ENCODE data around the gene B4GALT3. TPM values are rescaled to one million over a fixed set of nuclear protein-coding genes. Genes with fewer than 3 reads are reported as not detected.
"Not testable (repeated sequence)": the region's sequence is repeated elsewhere in the genome, so short reads cannot be mapped to it uniquely, and the experiment has no call there.

B4GALT3 gene
- total RNA-seq (10 to 100 TPM; 16.0 to 21.0 (median 19.7) TPM), polyA plus RNA-seq (17.5 TPM)
- long read RNA-seq, donor 1, transcript B4GALT3-201 (8 exons, 1,911 nt), result major isoform, 50 of 78 reads
- long read RNA-seq, donor 1, transcript B4GALT3-213 (8 exons, 2,414 nt), result minor isoform, 13 of 78 reads
- long read RNA-seq, donor 1, partial matches to known transcripts, result 6 of 78 reads
- long read RNA-seq, donor 1, other reads (novel, unspliced or antisense), result 9 of 78 reads
- long read RNA-seq, donor 2, transcript B4GALT3-201 (8 exons, 1,911 nt), result major isoform, 23 of 36 reads
- long read RNA-seq, donor 2, transcript B4GALT3-213 (8 exons, 2,414 nt), result minor isoform, 6 of 36 reads
- long read RNA-seq, donor 2, partial matches to known transcripts, result 1 of 36 reads
- long read RNA-seq, donor 2, other reads (novel, unspliced or antisense), result 6 of 36 reads
- long read RNA-seq, donor 3, transcript B4GALT3-213 (8 exons, 2,414 nt), result minor isoform, 29 of 157 reads
- long read RNA-seq, donor 3, transcript B4GALT3-201 (8 exons, 1,911 nt), result major isoform, 75 of 157 reads
- long read RNA-seq, donor 3, partial matches to known transcripts, result 20 of 157 reads
- long read RNA-seq, donor 3, other reads (novel, unspliced or antisense), result 31 of 157 reads
- long read RNA-seq, donor 4, transcript B4GALT3-213 (8 exons, 2,414 nt), result minor isoform, 10 of 46 reads
- long read RNA-seq, donor 4, transcript B4GALT3-201 (8 exons, 1,911 nt), result major isoform, 23 of 46 reads
- long read RNA-seq, donor 4, partial matches to known transcripts, result 2 of 46 reads
- long read RNA-seq, donor 4, other reads (novel, unspliced or antisense), result 10 of 46 reads

DNA sequence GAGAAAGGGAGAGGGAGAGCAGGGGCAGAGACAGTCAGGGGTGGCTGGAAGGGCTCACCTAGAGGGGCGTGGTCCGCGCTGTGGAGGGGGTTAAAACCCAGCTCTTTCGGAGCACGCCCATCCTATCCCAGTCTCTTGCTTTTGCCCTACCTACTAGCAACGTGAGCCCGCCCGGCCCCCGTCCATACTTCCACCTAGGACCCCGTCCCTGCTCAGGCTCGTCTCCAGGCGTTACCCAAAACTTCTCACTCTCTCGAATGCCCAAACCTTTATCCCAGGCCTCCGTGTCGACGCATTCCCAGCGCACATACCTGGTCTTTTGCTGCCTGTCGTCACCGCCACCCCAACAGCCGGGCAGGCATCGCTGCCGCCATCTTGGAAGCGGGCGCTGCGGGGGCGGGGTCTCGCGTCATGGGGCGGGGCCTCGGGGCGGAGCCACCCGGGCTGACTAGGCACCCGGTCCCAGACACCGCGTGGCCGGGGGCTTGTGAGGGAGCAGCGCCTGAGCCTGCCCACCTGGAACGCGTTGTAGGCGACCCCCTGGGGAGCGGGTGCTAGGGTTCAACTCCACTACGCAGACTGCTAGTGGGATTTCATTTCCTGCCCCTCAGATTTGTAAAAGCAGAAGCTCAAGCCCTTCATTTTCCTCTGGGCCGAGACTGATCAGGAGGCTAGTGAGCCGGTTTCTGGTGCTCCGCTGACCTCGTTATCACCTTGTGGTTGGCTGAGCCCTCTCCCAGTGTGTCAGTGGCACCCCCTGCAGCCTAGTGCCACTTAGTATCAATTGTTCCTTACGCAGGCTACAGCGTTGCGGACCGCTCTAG is at the start of gene B4GALT3:
Gene B4GALT3 (minus strand): TSS at position 396 of the 824 bp plus-strand sequence. CDS start 1,447 bp downstream, outside the sequence.
- DNase-seq (peak; percentile 90 to 97 (median 96)), ATAC-seq (peak; percentile 96)
- Histone ChIP-seq H3K9me3 (ENCODE audit: control insufficient read depth, low read length) (no peaks in the 10 kb centered on the region), H3K27me3 (ENCODE audit: control insufficient read depth, insufficient read depth) (no peaks in the 10 kb centered on the region), H3K27ac (ENCODE audit: low read length) (peak within 1 kb of the TSS; percentile 61), H3K4me1 (ENCODE audit: control insufficient read depth, insufficient read depth, low read length) (peaks cover 3% of the 10 kb centered on the region), H3K4me3 (ENCODE audit: low read length) (peak within 1 kb of the TSS; percentile 54)
- intact Hi-C loops (cut with DNase I), result no loop called here
- WGBS, result 4% methylated on average over 50 of the region's 50 CpGs

DNA sequence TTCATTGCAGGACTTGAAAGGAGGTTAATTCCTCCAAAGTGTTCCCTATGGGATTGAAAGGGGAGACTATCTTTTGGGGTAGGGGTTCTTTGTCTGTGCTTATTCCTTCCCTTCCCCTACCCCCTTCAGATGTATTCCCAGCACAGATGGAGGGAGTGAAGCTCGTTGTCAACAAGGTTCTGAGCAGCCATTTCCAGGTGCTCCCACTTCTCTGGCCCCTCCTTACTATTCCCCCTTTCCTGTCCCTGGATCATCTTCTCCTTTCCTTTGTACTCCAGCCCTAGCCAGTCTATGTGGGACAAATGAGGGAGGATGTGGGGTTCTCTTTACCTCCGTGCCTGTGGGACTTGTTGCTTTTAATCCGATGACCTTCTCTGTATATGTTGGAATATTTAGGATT is 49.5 kb upstream of the B4GALT3 start:
- H3K4me3 ChIP-seq (ENCODE audit: low read length), result peak overlapping the region; percentile 73
- H3K4me1 ChIP-seq (ENCODE audit: control insufficient read depth, insufficient read depth, low read length), result peaks cover 6% of the 10 kb centered on the region
- H3K27me3 ChIP-seq (ENCODE audit: control insufficient read depth, insufficient read depth), result no peaks in the 10 kb centered on the region
- H3K27ac ChIP-seq (ENCODE audit: low read length), result peak overlapping the region; percentile 71
- WGBS, result 44% methylated on average over 3 of the region's 3 CpGs
- H3K9me3 ChIP-seq (ENCODE audit: control insufficient read depth, low read length), result no peaks in the 10 kb centered on the region
- intact Hi-C loops (cut with DNase I), result loop anchor here in 3 of 4 donors (5.0 kb wide), 2 partner anchors 66 to 156 kb away; no protein-coding TSS in a partner anchor
- ATAC-seq (no peak), DNase-seq (no peak)

DNA sequence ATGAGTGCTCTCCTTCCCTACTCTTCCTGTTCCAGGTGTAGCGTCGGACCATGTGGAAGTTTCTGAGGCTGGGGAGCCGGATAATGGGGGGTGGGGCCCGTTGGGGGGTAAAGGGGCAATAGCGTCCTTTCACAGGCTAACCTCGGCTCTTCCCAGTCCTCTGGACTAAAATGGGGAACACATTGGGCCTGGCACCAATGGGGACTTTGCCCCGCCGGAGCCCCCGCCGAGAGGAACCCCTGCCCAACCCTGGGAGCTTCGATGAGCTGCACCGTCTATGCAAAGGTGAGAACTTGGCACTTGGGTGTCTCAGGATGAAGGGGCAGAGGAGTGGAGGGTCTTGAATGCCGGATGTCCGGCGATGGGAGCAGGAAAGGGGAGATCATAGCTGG is 49.0 kb upstream of the B4GALT3 start:
- Histone ChIP-seq H3K27me3 (ENCODE audit: control insufficient read depth, insufficient read depth) (no peaks in the 10 kb centered on the region), H3K4me1 (ENCODE audit: control insufficient read depth, insufficient read depth, low read length) (peaks cover 6% of the 10 kb centered on the region), H3K27ac (ENCODE audit: low read length) (peak overlapping the region; percentile 71), H3K4me3 (ENCODE audit: low read length) (peak overlapping the region; percentile 73), H3K9me3 (ENCODE audit: control insufficient read depth, low read length) (no peaks in the 10 kb centered on the region)
- WGBS, result 4% methylated on average over 15 of the region's 15 CpGs
- DNase-seq, result peak in 2 of 3 donors; percentile 56 to 63
- peak in 1 of 2 donors; percentile 1 for ATAC-seq
- intact Hi-C loops (cut with DNase I), result loop anchor here in 3 of 4 donors (5.0 kb wide), 2 partner anchors 66 to 156 kb away; no protein-coding TSS in a partner anchor

DNA sequence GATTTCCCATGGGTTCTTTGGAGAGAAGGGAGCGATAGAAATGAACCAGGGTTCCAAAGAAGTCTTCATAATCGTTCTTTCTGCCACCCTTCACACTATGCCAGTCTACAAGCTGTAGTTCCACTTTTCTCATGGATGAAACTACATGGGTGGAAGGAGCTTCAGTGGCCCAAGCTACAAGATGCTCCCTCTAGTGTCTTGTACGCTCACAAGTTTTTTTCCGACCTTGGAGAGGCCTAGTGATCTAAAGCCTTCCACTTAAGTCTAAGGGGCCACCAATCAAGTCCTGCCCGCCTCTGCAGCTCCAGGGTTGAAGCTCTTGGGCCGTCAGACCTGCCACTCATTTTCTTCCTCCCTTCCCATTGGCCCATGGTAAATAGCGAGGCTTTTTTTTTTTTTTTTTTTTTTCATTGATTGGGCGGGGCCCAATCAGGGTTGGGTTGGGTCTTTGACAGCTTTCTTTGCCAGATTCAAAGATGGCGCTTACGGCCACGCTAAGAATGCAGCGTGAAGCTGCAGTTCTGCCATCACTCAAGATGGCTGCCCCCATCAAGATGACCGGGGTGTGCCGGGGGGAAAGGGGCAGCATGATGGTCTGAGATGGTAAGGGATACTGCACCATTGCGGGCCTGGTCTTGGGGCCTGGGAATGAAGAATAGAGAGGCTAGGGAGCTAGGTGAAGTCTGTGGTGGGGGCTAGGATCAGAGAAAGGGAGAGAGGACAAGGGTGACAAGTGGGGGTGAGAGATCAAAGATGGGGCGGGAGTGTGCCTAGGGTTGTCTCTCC is 48.4 kb upstream of the B4GALT3 start, which contains the start of gene TOMM40L:
Gene TOMM40L (plus strand): TSS at position 527 of the 786 bp plus-strand sequence. CDS start 430 bp downstream, outside the sequence.
- Histone ChIP-seq H3K9me3 (ENCODE audit: control insufficient read depth, low read length) (no peaks in the 10 kb centered on the region), H3K27me3 (ENCODE audit: control insufficient read depth, insufficient read depth) (no peaks in the 10 kb centered on the region), H3K27ac (ENCODE audit: low read length) (peak within 1 kb of the TSS; percentile 71), H3K4me1 (ENCODE audit: control insufficient read depth, insufficient read depth, low read length) (peaks cover 6% of the 10 kb centered on the region), H3K4me3 (ENCODE audit: low read length) (peak within 1 kb of the TSS; percentile 73)
- 5% methylated on average over 16 of the region's 16 CpGs for WGBS
- intact Hi-C loops (cut with DNase I), result loop anchor here in 3 of 4 donors (5.0 kb wide), 2 partner anchors 67 to 157 kb away; no protein-coding TSS in a partner anchor
- peak; percentile 94 to 96 (median 94) for DNase-seq
- ATAC-seq, result peak; percentile 97

DNA sequence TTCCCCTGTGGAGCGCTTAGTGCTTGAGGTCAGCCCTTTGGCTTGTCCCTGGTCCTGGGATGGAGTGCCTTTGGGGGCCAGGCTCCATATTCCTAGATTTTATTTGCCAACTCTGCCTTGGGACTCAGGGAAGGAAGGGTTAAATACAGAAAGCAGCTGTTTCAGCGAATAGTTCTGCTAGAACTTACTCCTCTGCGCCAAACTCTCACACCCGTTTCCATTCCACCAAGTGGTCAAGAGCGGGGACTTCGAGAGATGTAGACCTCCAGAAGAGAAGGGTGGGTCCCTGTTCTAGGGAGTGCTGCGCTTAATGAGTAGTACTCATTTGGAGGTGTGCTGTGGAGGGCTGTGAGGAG is 47.8 kb upstream of the B4GALT3 start:
- Histone ChIP-seq H3K4me3 (ENCODE audit: low read length) (no peak overlapping the region), H3K27me3 (ENCODE audit: control insufficient read depth, insufficient read depth) (no peaks in the 10 kb centered on the region), H3K4me1 (ENCODE audit: control insufficient read depth, insufficient read depth, low read length) (peaks cover 6% of the 10 kb centered on the region), H3K27ac (ENCODE audit: low read length) (peak overlapping the region; percentile 65), H3K9me3 (ENCODE audit: control insufficient read depth, low read length) (no peaks in the 10 kb centered on the region)
- no peak for ATAC-seq
- no peak for DNase-seq
- intact Hi-C loops (cut with DNase I), result loop anchor here in 3 of 4 donors (5.0 kb wide), 2 partner anchors 67 to 157 kb away; no protein-coding TSS in a partner anchor
- 58% methylated on average over 7 of the region's 7 CpGs for WGBS

DNA sequence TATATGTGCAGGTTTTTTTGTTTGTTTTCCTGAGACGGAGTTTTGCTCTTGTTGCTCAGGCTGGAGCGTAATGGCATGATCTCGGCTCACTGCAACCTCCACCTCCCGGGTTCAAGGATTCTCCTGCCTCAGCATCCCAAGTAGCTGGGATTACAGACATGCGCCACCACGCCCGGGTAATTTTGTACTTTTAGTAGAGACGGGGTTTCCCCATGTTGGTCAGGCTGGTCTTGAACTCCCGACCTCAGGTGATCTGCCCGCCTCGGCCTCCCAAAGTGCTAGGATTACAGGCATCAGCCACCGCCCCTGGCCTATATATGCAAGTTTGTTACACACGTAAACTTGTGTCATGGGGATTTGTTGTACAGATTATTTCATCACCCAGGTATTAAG is 47.4 kb upstream of the B4GALT3 start:
- H3K4me3 ChIP-seq (ENCODE audit: low read length); DNase-seq; H3K9me3 ChIP-seq (ENCODE audit: control insufficient read depth, low read length); ATAC-seq; H3K4me1 ChIP-seq (ENCODE audit: control insufficient read depth, insufficient read depth, low read length); H3K27ac ChIP-seq (ENCODE audit: low read length); H3K27me3 ChIP-seq (ENCODE audit: control insufficient read depth, insufficient read depth): not testable (repeated sequence)
- WGBS, result 94% methylated on average over 13 of the region's 13 CpGs
- intact Hi-C loops (cut with DNase I), result loop anchor here in 3 of 4 donors (5.0 kb wide), 2 partner anchors 68 to 158 kb away; no protein-coding TSS in a partner anchor

DNA sequence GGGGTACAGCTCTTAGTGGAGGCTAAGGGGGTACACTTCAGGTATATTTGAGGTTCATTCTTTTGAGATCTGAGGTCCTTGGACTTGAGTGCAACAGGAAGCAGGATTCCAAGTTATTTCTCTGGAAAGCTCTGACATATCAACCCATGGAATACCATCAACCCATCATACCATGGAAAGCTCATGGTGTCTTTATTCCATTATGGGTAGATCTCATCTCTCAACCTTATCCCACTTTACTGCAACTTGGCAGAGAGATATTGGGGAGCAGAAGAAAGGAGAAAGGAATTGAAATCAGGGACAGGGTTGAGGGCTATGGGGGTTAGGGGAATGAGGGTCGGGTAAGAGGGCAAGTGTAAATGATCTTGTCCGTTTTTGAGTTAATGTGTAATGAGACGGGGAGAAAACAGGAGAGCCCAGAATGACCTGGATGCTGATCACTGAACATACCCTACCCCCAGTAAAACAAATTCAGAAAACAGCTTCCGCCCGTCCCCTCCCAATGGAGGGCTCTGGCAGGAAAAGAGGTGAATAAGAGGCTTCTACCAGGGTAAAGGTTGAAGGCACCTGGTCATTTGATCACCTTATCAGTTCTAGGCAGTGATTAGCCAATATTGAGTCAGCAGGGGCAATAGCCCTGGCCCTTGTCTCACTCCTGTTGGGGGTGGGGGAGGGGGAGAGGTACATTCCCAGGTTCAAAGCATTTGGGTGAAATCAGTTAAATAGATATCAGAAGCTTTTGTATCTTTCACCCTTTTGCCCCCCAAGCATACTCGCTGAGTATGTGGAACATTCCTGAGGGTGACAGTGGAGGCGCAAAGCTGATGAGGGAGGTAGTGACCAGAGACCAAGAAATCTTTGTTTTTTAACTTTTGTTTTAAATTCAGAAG is 46.7 kb upstream of the B4GALT3 start:
- intact Hi-C loops (cut with DNase I), result no loop called here
- DNase-seq (no peak), ATAC-seq (no peak)
- H3K27ac ChIP-seq (ENCODE audit: low read length), result no peak overlapping the region
- H3K27me3 ChIP-seq (ENCODE audit: control insufficient read depth, insufficient read depth), result no peaks in the 10 kb centered on the region
- no peak overlapping the region for H3K4me3 ChIP-seq (ENCODE audit: low read length)
- no peaks in the 10 kb centered on the region for H3K9me3 ChIP-seq (ENCODE audit: control insufficient read depth, low read length)
- peaks cover 6% of the 10 kb centered on the region for H3K4me1 ChIP-seq (ENCODE audit: control insufficient read depth, insufficient read depth, low read length)
- 90% methylated on average over 7 of the region's 7 CpGs for WGBS

DNA sequence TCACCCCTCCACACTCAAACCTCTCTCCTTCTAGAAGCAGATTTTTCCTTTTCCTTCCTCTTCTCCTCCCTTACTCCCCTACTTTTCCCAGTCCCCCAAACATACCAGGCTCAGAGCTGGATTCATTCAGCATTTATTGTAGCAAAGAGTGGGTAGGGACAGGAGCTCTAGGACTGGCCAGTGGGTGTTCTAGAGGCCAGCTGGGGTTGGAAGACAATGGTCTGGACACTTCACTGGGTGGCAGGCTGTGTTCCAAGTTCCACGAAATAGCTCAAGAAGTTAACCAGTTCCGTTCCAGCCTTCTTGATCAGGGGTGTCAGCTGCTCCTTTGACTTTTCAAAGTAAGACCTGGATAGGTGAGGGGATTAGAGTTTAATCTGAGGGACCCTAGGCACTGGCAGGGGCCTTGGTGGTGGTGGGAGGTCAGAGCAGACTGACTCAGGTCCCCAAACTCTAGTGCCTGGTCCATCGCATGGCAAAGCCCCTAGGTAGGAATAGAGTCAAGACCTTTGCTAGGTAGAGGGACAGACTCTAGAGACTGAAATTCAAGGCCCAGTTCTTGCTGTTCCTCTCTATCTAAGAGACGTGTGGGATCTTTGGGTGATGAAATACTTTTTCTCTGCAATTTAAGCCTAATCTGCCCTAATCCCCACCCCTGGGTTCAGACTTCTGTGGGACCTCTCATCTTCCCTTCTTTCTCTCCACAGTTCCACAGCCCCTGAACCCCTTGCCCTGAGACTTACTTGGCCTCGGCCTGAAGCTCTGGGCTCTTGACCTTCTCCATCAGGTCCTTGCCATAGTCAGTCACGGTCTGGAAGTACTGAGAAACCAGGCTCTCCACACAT is 45.1 kb upstream of the B4GALT3 start:
- DNase-seq (peak in 1 of 3 donors; percentile 22), ATAC-seq (no peak)
- intact Hi-C loops (cut with DNase I), result no loop called here
- Histone ChIP-seq H3K27ac (ENCODE audit: low read length) (no peak overlapping the region), H3K4me3 (ENCODE audit: low read length) (no peak overlapping the region), H3K4me1 (ENCODE audit: control insufficient read depth, insufficient read depth, low read length) (peaks cover 6% of the 10 kb centered on the region), H3K27me3 (ENCODE audit: control insufficient read depth, insufficient read depth) (no peaks in the 10 kb centered on the region), H3K9me3 (ENCODE audit: control insufficient read depth, low read length) (no peaks in the 10 kb centered on the region)
- 67% methylated on average over 6 of the region's 6 CpGs for WGBS
